Spleen (tissue), 11 donors: Measurements from ENCODE around the gene RAB7B. TPM values are rescaled to one million over a fixed set of nuclear protein-coding genes. Genes with fewer than 3 reads are reported as not detected.
"Not testable (repeated sequence)": the region's sequence is repeated elsewhere in the genome, so short reads cannot be mapped to it uniquely, and the experiment has no call there.

Source experiments
- DNase-seq: peaks from one replicate; pipeline ENCODE4 v3.0.0-alpha.2; 2020
- H3K27ac ChIP-seq, 8 donors: fragments of 200-600 bp; sonication (generic) in 7 of 8; 1 replicate in 4 of 8; 2 replicates in 4 of 8; pipeline versions ENCODE4 v1.5.0 to v1.8.0; 2016 to 2021; ENCODE audit warnings: inconsistent platforms in 4 of 8, mild to moderate bottlenecking in 4 of 8, moderate library complexity in 1 of 8
- H3K27me3 ChIP-seq, 7 donors: fragments of 200-600 bp; sonication (generic) in 6 of 7; replicated peaks in 1 of 7; 1 replicate in 4 of 7; 2 replicates in 3 of 7; pipeline versions ENCODE4 v1.5.0 to v1.8.0; 2016 to 2021; ENCODE audit warnings: inconsistent platforms in 3 of 7, mild to moderate bottlenecking in 1 of 7
- H3K36me3 ChIP-seq, 6 donors: fragments of 200-600 bp; sonication (generic) in 5 of 6; 1 replicate in 4 of 6; 2 replicates in 2 of 6; pipeline versions ENCODE4 v1.5.0 to v1.8.0; 2016 to 2021; ENCODE audit warnings: inconsistent platforms in 2 of 6
- H3K4me1 ChIP-seq, 6 donors: fragments of 200-600 bp; sonication (generic) in 5 of 6; 1 replicate in 3 of 6; 2 replicates in 3 of 6; pipeline versions ENCODE4 v1.5.0 to v1.8.0; 2016 to 2021; ENCODE audit warnings: inconsistent platforms in 3 of 6
- H3K4me3 ChIP-seq, 8 donors: fragments of 200-600 bp; sonication (generic) in 7 of 8; 1 replicate in 4 of 8; 2 replicates in 4 of 8; pipeline versions ENCODE4 v1.5.0 to v1.8.0; 2016 to 2021; ENCODE audit warnings: inconsistent platforms in 4 of 8, mild to moderate bottlenecking in 4 of 8, moderate library complexity in 2 of 8
- H3K9me3 ChIP-seq, 8 donors: fragments of 200-600 bp; sonication (generic) in 7 of 8; 1 replicate in 4 of 8; 2 replicates in 4 of 8; pipeline versions ENCODE4 v1.5.0 to v1.8.0; 2016 to 2021; ENCODE audit warnings: inconsistent platforms in 4 of 8
- CTCF ChIP-seq, 11 experiments: fragments of 200-600 bp in 7 of 11; fragments of 450-650 bp in 4 of 11; sonication (generic) in 4 of 11; IDR thresholded peaks in 8 of 11; conservative IDR thresholded peaks in 3 of 11; 1 replicate in 7 of 11; 2 replicates in 4 of 11; pipeline versions ENCODE4 v1.4.0 to v1.8.0; 2016 to 2021; ENCODE audit warnings: antibody characterized with exemption in 11 of 11, inconsistent platforms in 4 of 11, mild to moderate bottlenecking in 1 of 11
- POLR2A ChIP-seq, 3 donors: fragments of 450-650 bp; IDR thresholded peaks; one replicate each; pipeline ENCODE4 v1.5.1; 2017; ENCODE audit warnings: antibody characterized with exemption in 3 of 3, mild to moderate bottlenecking in 1 of 3
- POLR2AphosphoS5 ChIP-seq, 3 donors: sonication (generic); formaldehyde crosslinking; IDR thresholded peaks; one replicate each; pipeline ENCODE4 v1.5.1; 2017; ENCODE audit warnings: antibody characterized with exemption in 3 of 3
- WGBS, 5 donors: extraction: QIAGEN DNeasy Blood & Tissue Kit in 3 of 5; methylation state at CpG; one replicate each; pipeline versions ENCODE4 v1.1.5 to v1.1.7; 2013 to 2018; 5-methylcytosine and 5-hydroxymethylcytosine counted together
- intact Hi-C: fragments of 100-400 bp; cut with DNase I; formaldehyde crosslinking; loops from one replicate; pipeline ENCODE4 v1.15.0; 2023; ENCODE audit warnings: low total_unique reads
- polyA plus RNA-seq, 3 donors: library from polyadenylated mRNA; stranded (reverse); fragments of 200-250 nt; gene quantifications; one replicate each; pipeline ENCODE4 v1.2.1, GENCODE V29; 2013
- total RNA-seq, 7 donors: library from RNA; depleted of rRNA in 3 of 7; stranded (reverse); fragments of >200 nt in 3 of 7; fragmentation: NEBNext Ultra II Directional in 4 of 7; extraction: Animal tissue kit (Norgen Biotek cat#: 25700) in 4 of 7; gene quantifications; one replicate each; pipeline versions ENCODE4 v1.1.0 to v1.2.1, GENCODE V29; 2016 to 2021
- donor health status: healthy with polysubstance abuse.
- donor health status: DM: no; HTN: no; CAD: no; lungs with moderate emphysema.
- donor health status: DM: no; HTN: no; CAD: no.
- donor health status: Bipolar disorder and iron deficiency.
- donor health status: healthy.
- donor health status: DM: no; HTN: no; CAD: no.
- donor health status: DM: yes; HTN: yes; CAD: no.

Gene RAB7B
- total and polyA plus RNA-seq, 10 donors, result 0.34 to 3.2 (median 1.9) TPM

- no peak for DNase-seq
- Histone ChIP-seq H3K4me3 (no peak overlapping the region), H3K27ac (no peak overlapping the region), H3K36me3 (no peaks in the 10 kb centered on the region), H3K27me3 (no peaks in the 10 kb centered on the region), H3K4me1 (peaks cover 0 to 27% (median 13%) of the 10 kb centered on the region in 6 donors), H3K9me3 (peaks cover 0 to 4% (median 0%) of the 10 kb centered on the region in 8 donors)
- intact Hi-C loops, result no loop called here
- TF ChIP-seq POLR2AphosphoS5 (IDR thresholded peaks at IDR 0.05) (no peak), CTCF (IDR thresholded peaks at IDR 0.05 in 8 of 11, conservative IDR thresholded peaks at IDR 0.05 in 3 of 11) (no peak), POLR2A (IDR thresholded peaks at IDR 0.05) (no peak)
- WGBS, 5 donors, result 84 to 94% (median 86%) methylated on average over 13 of the region's 13 CpGs
These were observed 4.5 kb downstream of the RAB7B start for GRCh38 chr1:205998457-205999241.

- H3K4me3 ChIP-seq, H3K36me3 ChIP-seq, intact Hi-C loops, H3K27ac ChIP-seq, H3K27me3 ChIP-seq, DNase-seq, H3K9me3 ChIP-seq: not testable (repeated sequence)
- WGBS, 5 donors, result 76 to 86% (median 82%) methylated on average over 1 of the region's 1 CpG
- peaks cover 0 to 14% (median 2%) of the 10 kb centered on the region in 6 donors for H3K4me1 ChIP-seq
These were observed 6.6 kb downstream of the RAB7B start for GRCh38 chr1:205996641-205997040.

DNA sequence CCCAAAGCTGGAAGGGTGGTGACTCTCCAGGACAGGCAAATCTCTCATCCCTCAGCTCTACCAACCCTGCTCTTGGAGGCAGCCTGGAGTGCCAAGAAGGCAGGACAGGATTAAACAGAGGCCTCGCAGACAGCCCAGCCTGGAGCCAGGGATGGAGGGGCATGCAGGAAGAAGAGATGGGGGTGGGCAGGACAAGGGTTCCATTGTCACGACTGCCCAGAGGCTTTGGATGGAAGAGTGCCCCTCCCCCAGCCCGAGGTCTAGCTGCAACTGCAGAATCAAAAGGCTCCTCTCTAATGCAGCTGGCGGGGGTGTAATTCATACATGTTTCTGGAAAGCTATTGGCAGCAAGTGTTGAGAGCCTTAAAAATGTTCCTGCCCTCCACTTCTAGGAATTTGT is 8.8 kb downstream of the RAB7B start:
- Histone ChIP-seq H3K36me3 (no peaks in the 10 kb centered on the region), H3K9me3 (peaks cover 0 to 4% (median 0%) of the 10 kb centered on the region in 8 donors), H3K4me1 (peaks cover 0 to 6% (median 0%) of the 10 kb centered on the region in 6 donors), H3K4me3 (no peak overlapping the region), H3K27ac (no peak overlapping the region), H3K27me3 (no peaks in the 10 kb centered on the region)
- DNase-seq, result no peak
- WGBS, 5 donors, result 62 to 87% (median 83%) methylated on average over 4 of the region's 4 CpGs
- TF ChIP-seq POLR2AphosphoS5 (IDR thresholded peaks at IDR 0.05) (no peak), CTCF (IDR thresholded peaks at IDR 0.05 in 8 of 11, conservative IDR thresholded peaks at IDR 0.05 in 3 of 11) (no peak), POLR2A (IDR thresholded peaks at IDR 0.05) (no peak)
- intact Hi-C loops, result no loop called here

- DNase-seq, result no peak
- Histone ChIP-seq H3K36me3 (no peaks in the 10 kb centered on the region), H3K27ac (no peak overlapping the region), H3K4me1 (peaks cover 0 to under 1% (median 0%) of the 10 kb centered on the region in 6 donors), H3K4me3 (no peak overlapping the region), H3K9me3 (peaks cover 0 to 4% (median 0%) of the 10 kb centered on the region in 8 donors), H3K27me3 (no peaks in the 10 kb centered on the region)
- intact Hi-C loops, result no loop called here
- 52 to 87% (median 86%) methylated on average over 1 of the region's 1 CpG for WGBS, 5 donors
- TF ChIP-seq POLR2A (IDR thresholded peaks at IDR 0.05) (no peak), POLR2AphosphoS5 (IDR thresholded peaks at IDR 0.05) (no peak), CTCF (IDR thresholded peaks at IDR 0.05 in 8 of 11, conservative IDR thresholded peaks at IDR 0.05 in 3 of 11) (no peak)
These were observed 10.1 kb downstream of the RAB7B start for GRCh38 chr1:205993068-205993467.
